Activated B cell treated with CpG ODN at 0.5 μM for 24 hours (primary cell): ENCODE measurements around the gene GPR107. TPM values are rescaled to one million over a fixed set of nuclear protein-coding genes. Genes with fewer than 3 reads are reported as not detected.

Experiments used
- ATAC-seq: fragments of 200-7000 bp; cut with Tn5 transposase; one replicate; pipeline ENCODE4 v1.10.0; 2021; ENCODE audit warnings: low read depth, mild to moderate bottlenecking, moderate library complexity
- CTCF ChIA-PET: fragments of 350-600 bp; sonication (Branson Sonifier 250); formaldehyde crosslinking; loops from one replicate; lab custom pipeline; 2021; ENCODE audit warnings: antibody characterized with exemption; lab: Charles Lee
- POLR2A ChIA-PET: fragments of 350-600 bp; sonication (Branson Sonifier 250); formaldehyde crosslinking; loops from one replicate; lab custom pipeline; 2021; ENCODE audit warnings: antibody characterized with exemption; lab: Charles Lee
- DNase-seq: peaks from one replicate; pipeline ENCODE4 v3.0.0; 2022
- H3K27ac Mint-ChIP-seq: one replicate; pipeline ENCODE4 v1.8.0; 2020; ENCODE audit warnings: mixed read lengths
- H3K27me3 Mint-ChIP-seq: one replicate; pipeline ENCODE4 v1.8.0; 2021; ENCODE audit warnings: mixed read lengths
- H3K36me3 Mint-ChIP-seq: one replicate; pipeline ENCODE4 v1.8.0; 2021; ENCODE audit warnings: low read depth, mixed read lengths
- H3K4me1 Mint-ChIP-seq: one replicate; pipeline ENCODE4 v1.8.0; 2021; ENCODE audit warnings: mixed read lengths
- H3K4me3 Mint-ChIP-seq: one replicate; pipeline ENCODE4 v1.8.0; 2020; ENCODE audit warnings: mild to moderate bottlenecking, mixed read lengths
- H3K9me3 Mint-ChIP-seq: one replicate; pipeline ENCODE4 v1.8.0; 2020; ENCODE audit warnings: mixed read lengths
- CTCF ChIP-seq: fragments of 200-600 bp; IDR thresholded peaks from one replicate; pipeline ENCODE4 v1.8.0; 2022; ENCODE audit warnings: antibody characterized with exemption, mild to moderate bottlenecking
- intact Hi-C: fragments of 100-400 bp; cut with micrococcal nuclease; formaldehyde crosslinking; loops from one replicate; pipeline ENCODE4 v1.15.1; 2024
- total RNA-seq: library from RNA; stranded (reverse); gene quantifications from 2 replicates; pipeline ENCODE4 v1.2.3, GENCODE V29; 2022

The GPR107 gene
- total RNA-seq, 1 donor from 2014 or later, result 19.6 TPM

DNA sequence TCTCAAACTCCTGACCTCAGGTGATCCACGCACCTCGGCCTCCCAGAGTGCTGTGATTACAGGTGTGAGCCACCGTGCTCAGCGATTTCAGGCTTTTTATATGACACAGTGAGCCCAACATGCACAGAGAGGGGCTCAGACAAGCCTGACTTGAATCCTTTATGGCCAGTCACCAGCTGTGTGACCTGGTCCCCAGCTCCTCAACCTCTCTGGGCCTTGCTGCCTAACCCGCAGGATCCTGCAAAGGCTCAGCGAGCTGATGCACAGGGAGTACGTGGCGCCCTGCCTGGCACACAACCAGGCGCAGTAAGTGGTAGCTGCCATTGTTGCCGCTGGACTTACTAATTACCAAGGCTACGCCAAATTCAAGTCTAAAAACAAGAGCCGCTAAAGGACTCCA lies 101.9 kb downstream of the GPR107 start:
- Mint-ChIP-seq H3K27me3 (peaks cover 5% of the 10 kb centered on the region), H3K4me1 (no peaks in the 10 kb centered on the region), H3K36me3 (no peaks in the 10 kb centered on the region), H3K9me3 (no peaks in the 10 kb centered on the region), H3K27ac (no peak overlapping the region), H3K4me3 (no peak overlapping the region)
- ChIA-PET POLR2A (no interaction called here), CTCF (no interaction called here)
- DNase-seq (no peak), ATAC-seq (no peak)
- TF ChIP-seq CTCF, result no peak
- intact Hi-C loops, result no loop called here

- POLR2A ChIA-PET, result no interaction called here
- no peaks in the 10 kb centered on the region for H3K36me3 Mint-ChIP-seq
- no peak for TF ChIP-seq CTCF
- peaks cover 6% of the 10 kb centered on the region for H3K27me3 Mint-ChIP-seq
- no peaks in the 10 kb centered on the region for H3K9me3 Mint-ChIP-seq
- intact Hi-C loops, result no loop called here
- H3K4me3 Mint-ChIP-seq, result no peak overlapping the region
- no peak for ATAC-seq
- H3K27ac Mint-ChIP-seq, result no peak overlapping the region
- no peaks in the 10 kb centered on the region for H3K4me1 Mint-ChIP-seq
- no peak for DNase-seq
- CTCF ChIA-PET, result no interaction called here
Measured at GRCh38 chr9:130156672-130157071, 103.0 kb downstream of the GPR107 start.

- no peak overlapping the region for H3K4me3 Mint-ChIP-seq
- intact Hi-C loops, result no loop called here
- H3K4me1 Mint-ChIP-seq, result no peaks in the 10 kb centered on the region
- POLR2A ChIA-PET, result no interaction called here
- DNase-seq (no peak), ATAC-seq (no peak)
- no peak for TF ChIP-seq CTCF
- no peaks in the 10 kb centered on the region for H3K36me3 Mint-ChIP-seq
- H3K27me3 Mint-ChIP-seq, result peaks cover 6% of the 10 kb centered on the region
- CTCF ChIA-PET, result no interaction called here
- no peaks in the 10 kb centered on the region for H3K9me3 Mint-ChIP-seq
- H3K27ac Mint-ChIP-seq, result no peak overlapping the region
Measured at GRCh38 chr9:130157079-130157478, 103.4 kb downstream of the GPR107 start.

DNA sequence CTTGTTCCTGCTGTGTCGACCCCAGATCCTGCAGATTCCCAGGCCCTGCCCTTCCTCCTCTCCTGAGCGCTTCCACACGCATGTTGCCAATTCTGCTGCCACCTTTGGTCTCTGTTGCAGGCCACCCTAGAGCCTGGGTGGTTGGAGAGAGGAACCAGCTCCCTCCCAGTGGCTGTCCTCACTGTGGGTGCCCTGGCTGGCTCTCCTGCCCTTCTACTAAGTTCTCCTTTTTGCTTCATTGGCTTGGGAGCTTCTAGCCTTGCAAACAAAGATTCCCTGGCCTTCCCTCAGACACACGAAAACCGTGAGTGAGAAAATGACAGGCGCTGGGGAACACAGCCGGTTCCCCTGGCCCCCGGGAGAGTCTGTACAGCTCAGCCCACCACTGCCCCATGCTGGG lies 104.3 kb downstream of the GPR107 start:
- no peaks in the 10 kb centered on the region for H3K4me1 Mint-ChIP-seq
- no peak for TF ChIP-seq CTCF
- H3K36me3 Mint-ChIP-seq, result no peaks in the 10 kb centered on the region
- no peak overlapping the region for H3K4me3 Mint-ChIP-seq
- H3K9me3 Mint-ChIP-seq, result no peaks in the 10 kb centered on the region
- ChIA-PET POLR2A (no interaction called here), CTCF (no interaction called here)
- H3K27ac Mint-ChIP-seq, result no peak overlapping the region
- peaks cover 6% of the 10 kb centered on the region for H3K27me3 Mint-ChIP-seq
- intact Hi-C loops, result no loop called here
- ATAC-seq, result no peak
- no peak for DNase-seq

DNA sequence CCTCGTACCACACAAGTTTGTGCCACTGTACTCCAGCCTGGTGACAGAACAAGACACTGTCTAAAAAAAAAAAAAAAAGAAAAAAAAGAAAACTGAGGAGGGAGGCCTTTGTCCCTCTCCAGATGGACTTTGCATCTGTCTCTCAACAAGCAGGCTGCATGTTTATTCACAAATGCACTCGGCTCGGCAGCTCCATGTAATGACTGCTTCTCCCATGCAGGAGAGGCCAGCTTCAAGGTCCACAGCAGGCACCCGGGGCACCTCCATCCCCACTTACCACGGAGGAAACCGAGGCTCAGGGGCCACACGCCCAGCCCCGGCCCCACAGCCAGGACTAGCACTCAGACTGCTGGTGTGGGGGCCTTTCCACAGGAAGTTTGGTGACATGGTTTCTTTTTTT lies 105.4 kb downstream of the GPR107 start:
- ChIA-PET POLR2A (no interaction called here), CTCF (no interaction called here)
- H3K4me3 Mint-ChIP-seq, result no peak overlapping the region
- intact Hi-C loops, result no loop called here
- ATAC-seq (no peak), DNase-seq (no peak)
- no peak overlapping the region for H3K27ac Mint-ChIP-seq
- H3K27me3 Mint-ChIP-seq, result peaks cover 6% of the 10 kb centered on the region
- H3K9me3 Mint-ChIP-seq, result no peaks in the 10 kb centered on the region
- H3K36me3 Mint-ChIP-seq, result no peaks in the 10 kb centered on the region
- H3K4me1 Mint-ChIP-seq, result no peaks in the 10 kb centered on the region
- TF ChIP-seq CTCF, result no peak
